Suprapubic skin (tissue), 3 donors: ENCODE data around the gene ALPL.

Experiments
- EP300 ChIP-seq: sonication (generic); formaldehyde crosslinking; IDR thresholded peaks from one replicate; pipeline ENCODE4 v1.6.1; 2017; ENCODE audit warnings: antibody characterized with exemption
- POLR2A ChIP-seq, 2 donors: fragments of 450-650 bp; IDR thresholded peaks; one replicate each; pipeline ENCODE4 v1.6.1; 2017; ENCODE audit warnings: antibody characterized with exemption in 2 of 2, mild to moderate bottlenecking in 2 of 2, moderate library complexity in 2 of 2
- TF ChIP-seq, protein P1 (sequence below), 2 donors: fragments of 200-600 bp in 1 of 2; fragments of 450-650 bp in 1 of 2; sonication (generic) in 1 of 2; IDR thresholded peaks; one replicate each; pipeline ENCODE4 v1.5.1; 2016 to 2019; ENCODE audit warnings: antibody characterized with exemption in 2 of 2, mild to moderate bottlenecking in 1 of 2, moderate library complexity in 1 of 2

DNA sequence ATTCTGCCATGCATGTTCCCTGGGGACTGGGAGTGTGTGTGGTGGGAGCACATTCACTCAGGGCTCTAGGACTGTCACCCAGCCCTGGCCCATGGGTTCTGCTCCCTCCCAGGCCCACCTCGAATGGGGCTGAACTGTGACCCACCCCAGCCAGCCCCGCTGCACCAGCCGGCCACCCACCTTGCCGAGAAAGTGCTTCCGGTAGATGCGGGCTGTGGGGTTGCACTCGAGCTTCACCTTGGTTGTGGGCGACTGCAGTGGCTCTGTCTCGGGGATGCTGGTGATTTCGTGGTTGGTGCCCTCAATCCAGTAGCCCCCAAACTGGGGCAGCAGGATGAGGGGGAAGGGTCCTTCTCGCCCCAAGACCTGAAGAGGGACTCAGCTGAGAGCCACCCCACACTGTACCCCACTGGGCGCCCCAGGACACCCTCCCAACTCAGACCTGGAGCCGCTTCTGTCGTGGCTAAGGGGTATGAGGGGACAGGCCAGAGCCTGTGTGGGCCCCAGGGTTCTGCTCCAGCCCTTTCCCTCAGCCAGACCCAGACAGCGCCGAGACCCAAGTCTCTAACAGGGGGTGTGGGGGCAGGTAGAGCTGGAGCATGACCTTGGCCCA lies 108.0 kb downstream of the ALPL start:
- TF ChIP-seq EP300 (no peak), POLR2A (IDR thresholded peaks at IDR 0.05) (no peak)
- TF ChIP-seq, protein P1, sequence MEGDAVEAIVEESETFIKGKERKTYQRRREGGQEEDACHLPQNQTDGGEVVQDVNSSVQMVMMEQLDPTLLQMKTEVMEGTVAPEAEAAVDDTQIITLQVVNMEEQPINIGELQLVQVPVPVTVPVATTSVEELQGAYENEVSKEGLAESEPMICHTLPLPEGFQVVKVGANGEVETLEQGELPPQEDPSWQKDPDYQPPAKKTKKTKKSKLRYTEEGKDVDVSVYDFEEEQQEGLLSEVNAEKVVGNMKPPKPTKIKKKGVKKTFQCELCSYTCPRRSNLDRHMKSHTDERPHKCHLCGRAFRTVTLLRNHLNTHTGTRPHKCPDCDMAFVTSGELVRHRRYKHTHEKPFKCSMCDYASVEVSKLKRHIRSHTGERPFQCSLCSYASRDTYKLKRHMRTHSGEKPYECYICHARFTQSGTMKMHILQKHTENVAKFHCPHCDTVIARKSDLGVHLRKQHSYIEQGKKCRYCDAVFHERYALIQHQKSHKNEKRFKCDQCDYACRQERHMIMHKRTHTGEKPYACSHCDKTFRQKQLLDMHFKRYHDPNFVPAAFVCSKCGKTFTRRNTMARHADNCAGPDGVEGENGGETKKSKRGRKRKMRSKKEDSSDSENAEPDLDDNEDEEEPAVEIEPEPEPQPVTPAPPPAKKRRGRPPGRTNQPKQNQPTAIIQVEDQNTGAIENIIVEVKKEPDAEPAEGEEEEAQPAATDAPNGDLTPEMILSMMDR (IDR thresholded peaks at IDR 0.05), result no peak
